Measurements from ENCODE around the gene GJC1. TPM values are rescaled to one million over a fixed set of nuclear protein-coding genes. Genes with fewer than 3 reads are reported as not detected.

The GJC1 gene
- total and polyA plus RNA-seq, 3 donors from 2014 or later = 16.9 to 21.0 (median 19.3) TPM

DNA sequence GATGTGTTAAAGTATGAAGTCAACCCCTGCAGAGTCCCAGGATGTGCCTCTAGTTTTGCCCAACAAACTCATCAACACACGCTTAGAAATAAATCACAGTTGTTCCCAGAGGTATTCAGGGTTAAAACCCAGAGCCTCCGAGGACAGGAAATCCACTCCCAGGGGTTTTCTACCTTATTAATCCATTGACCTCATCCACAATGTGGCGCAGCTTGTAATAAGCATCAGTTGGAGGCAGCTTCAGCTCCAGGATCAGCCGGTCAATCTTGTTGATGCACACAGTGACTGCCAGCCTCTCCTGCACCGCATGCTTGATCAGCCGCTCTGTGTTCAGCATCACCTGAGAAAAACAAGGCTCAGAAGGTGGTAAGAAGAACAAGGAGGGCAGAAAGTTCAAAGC lies 45.7 kb upstream of the GJC1 start:
- H3K27ac ChIP-seq = no peak overlapping the region
- no peak for DNase-seq
- H3K4me1 ChIP-seq = no peaks in the 10 kb centered on the region
- WGBS, 2 donors = 93 to 96% methylated on average over 6 of the region's 6 CpGs
- H3K27me3 ChIP-seq = no peaks in the 10 kb centered on the region
- H3K36me3 ChIP-seq (ENCODE audit: low read depth, missing control alignments) = no peaks in the 10 kb centered on the region
- no peak overlapping the region for H3K4me3 ChIP-seq
- intact Hi-C loops (cut with DNase I; ENCODE audit: low total_unique reads) = no loop called here
- TF ChIP-seq POLR2A (IDR thresholded peaks at IDR 0.05) = no peak
- TF ChIP-seq, protein P1, sequence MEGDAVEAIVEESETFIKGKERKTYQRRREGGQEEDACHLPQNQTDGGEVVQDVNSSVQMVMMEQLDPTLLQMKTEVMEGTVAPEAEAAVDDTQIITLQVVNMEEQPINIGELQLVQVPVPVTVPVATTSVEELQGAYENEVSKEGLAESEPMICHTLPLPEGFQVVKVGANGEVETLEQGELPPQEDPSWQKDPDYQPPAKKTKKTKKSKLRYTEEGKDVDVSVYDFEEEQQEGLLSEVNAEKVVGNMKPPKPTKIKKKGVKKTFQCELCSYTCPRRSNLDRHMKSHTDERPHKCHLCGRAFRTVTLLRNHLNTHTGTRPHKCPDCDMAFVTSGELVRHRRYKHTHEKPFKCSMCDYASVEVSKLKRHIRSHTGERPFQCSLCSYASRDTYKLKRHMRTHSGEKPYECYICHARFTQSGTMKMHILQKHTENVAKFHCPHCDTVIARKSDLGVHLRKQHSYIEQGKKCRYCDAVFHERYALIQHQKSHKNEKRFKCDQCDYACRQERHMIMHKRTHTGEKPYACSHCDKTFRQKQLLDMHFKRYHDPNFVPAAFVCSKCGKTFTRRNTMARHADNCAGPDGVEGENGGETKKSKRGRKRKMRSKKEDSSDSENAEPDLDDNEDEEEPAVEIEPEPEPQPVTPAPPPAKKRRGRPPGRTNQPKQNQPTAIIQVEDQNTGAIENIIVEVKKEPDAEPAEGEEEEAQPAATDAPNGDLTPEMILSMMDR (IDR thresholded peaks at IDR 0.05) = no peak
- H3K9me3 ChIP-seq = no peaks in the 10 kb centered on the region

- H3K27me3 ChIP-seq = no peaks in the 10 kb centered on the region
- no peaks in the 10 kb centered on the region for H3K36me3 ChIP-seq (ENCODE audit: low read depth, missing control alignments)
- H3K4me3 ChIP-seq = no peak overlapping the region
- H3K4me1 ChIP-seq = no peaks in the 10 kb centered on the region
- no peak overlapping the region for H3K27ac ChIP-seq
- intact Hi-C loops (cut with DNase I; ENCODE audit: low total_unique reads) = no loop called here
- H3K9me3 ChIP-seq = no peaks in the 10 kb centered on the region
- no peak for DNase-seq
- no peak for TF ChIP-seq POLR2A (IDR thresholded peaks at IDR 0.05)
- TF ChIP-seq, protein P1 (IDR thresholded peaks at IDR 0.05) = no peak
- WGBS, 2 donors = 78 to 83% methylated on average over 9 of the region's 9 CpGs
These were observed 42.2 kb upstream of the GJC1 start for GRCh38 chr17:44872131-44872768.

GRCh38 chr17:44871556-44871955 lies 41.5 kb upstream of the GJC1 start:
- TF ChIP-seq, protein P1 (IDR thresholded peaks at IDR 0.05) = no peak
- TF ChIP-seq POLR2A (IDR thresholded peaks at IDR 0.05) = no peak
- no peaks in the 10 kb centered on the region for H3K9me3 ChIP-seq
- no peak overlapping the region for H3K27ac ChIP-seq
- no peak overlapping the region for H3K4me3 ChIP-seq
- WGBS, 2 donors = 94 to 97% methylated on average over 11 to 12 of the region's 12 CpGs
- no peaks in the 10 kb centered on the region for H3K27me3 ChIP-seq
- H3K4me1 ChIP-seq = no peaks in the 10 kb centered on the region
- intact Hi-C loops (cut with DNase I; ENCODE audit: low total_unique reads) = no loop called here
- H3K36me3 ChIP-seq (ENCODE audit: low read depth, missing control alignments) = no peaks in the 10 kb centered on the region
- no peak for DNase-seq

DNA sequence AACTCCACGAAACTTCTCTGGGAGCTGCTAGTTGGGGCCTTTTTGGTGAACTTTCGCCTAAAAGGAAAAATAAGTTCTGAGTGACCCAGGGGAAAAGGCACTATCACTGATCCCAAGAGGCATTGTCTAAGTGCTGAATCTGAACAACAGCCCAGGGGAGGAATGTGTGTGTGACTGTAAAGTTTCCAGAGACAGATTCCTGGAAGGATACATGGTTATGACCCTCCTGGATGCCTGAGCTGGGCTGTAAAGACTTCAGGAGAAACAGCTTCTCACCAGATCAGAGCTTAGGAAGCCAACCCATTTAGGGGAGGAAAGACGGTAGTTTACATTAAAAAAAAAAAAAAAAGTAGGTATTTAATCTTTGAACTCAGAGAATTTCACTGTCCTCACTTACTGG lies 37.8 kb upstream of the GJC1 start:
- intact Hi-C loops (cut with DNase I; ENCODE audit: low total_unique reads) = no loop called here
- Histone ChIP-seq H3K27me3 (no peaks in the 10 kb centered on the region), H3K9me3 (no peaks in the 10 kb centered on the region), H3K4me1 (no peaks in the 10 kb centered on the region), H3K36me3 (ENCODE audit: low read depth, missing control alignments) (no peaks in the 10 kb centered on the region), H3K4me3 (no peak overlapping the region), H3K27ac (no peak overlapping the region)
- WGBS, 2 donors = 92 to 93% methylated on average over 3 of the region's 3 CpGs
- TF ChIP-seq, protein P1 (IDR thresholded peaks at IDR 0.05) = no peak
- no peak for TF ChIP-seq POLR2A (IDR thresholded peaks at IDR 0.05)
- DNase-seq = no peak

- Histone ChIP-seq H3K4me1 (no peaks in the 10 kb centered on the region), H3K9me3 (no peaks in the 10 kb centered on the region), H3K27me3 (no peaks in the 10 kb centered on the region), H3K27ac (no peak overlapping the region), H3K4me3 (no peak overlapping the region), H3K36me3 (ENCODE audit: low read depth, missing control alignments) (no peaks in the 10 kb centered on the region)
- no peak for DNase-seq
- intact Hi-C loops (cut with DNase I; ENCODE audit: low total_unique reads) = no loop called here
- 83 to 92% methylated on average over 6 of the region's 6 CpGs for WGBS, 2 donors
- TF ChIP-seq, protein P1 (IDR thresholded peaks at IDR 0.05) = no peak
- no peak for TF ChIP-seq POLR2A (IDR thresholded peaks at IDR 0.05)
These were observed 35.8 kb upstream of the GJC1 start for GRCh38 chr17:44865931-44866330.

Measured in testis (tissue), 3 donors.